ENCODE results near the gene GLRX5. TPM values are rescaled to one million over a fixed set of nuclear protein-coding genes. Genes with fewer than 3 reads are reported as not detected.
"Not testable (repeated sequence)": the region's sequence is repeated elsewhere in the genome, so short reads cannot be mapped to it uniquely, and the experiment has no call there.

Gene GLRX5
- polyA plus RNA-seq, 1 donor from 2014 or later: 34.5 TPM

GRCh38 chr14:95504135-95505029, 30.5 kb upstream of the GLRX5 start:
- Mint-ChIP-seq H3K27me3 (no peaks in the 10 kb centered on the region), H3K36me3 (peaks cover 14% of the 10 kb centered on the region), H3K4me3 (peak overlapping the region in 3 of 4 donors; percentile 3 to 88 (median 67)), H3K9me3 (no peaks in the 10 kb centered on the region), H3K27ac (peak overlapping the region; percentile 4 to 93 (median 78)), H3K4me1 (peaks cover 52 to 70% (median 68%) of the 10 kb centered on the region in 3 donors)

GRCh38 chr14:95505030-95505589, 29.7 kb upstream of the GLRX5 start:
- peaks cover 14% of the 10 kb centered on the region for H3K36me3 Mint-ChIP-seq
- no peaks in the 10 kb centered on the region for H3K9me3 Mint-ChIP-seq
- peak overlapping the region; percentile 78 to 93 (median 80) for H3K27ac Mint-ChIP-seq
- peak overlapping the region in 3 of 4 donors; percentile 3 to 88 (median 67) for H3K4me3 Mint-ChIP-seq
- no peaks in the 10 kb centered on the region for H3K27me3 Mint-ChIP-seq
- peaks cover 56 to 71% (median 71%) of the 10 kb centered on the region in 3 donors for H3K4me1 Mint-ChIP-seq

GRCh38 chr14:95507174-95507573, 27.7 kb upstream of the GLRX5 start:
- Mint-ChIP-seq H3K4me1 (peaks cover 59 to 66% (median 65%) of the 10 kb centered on the region in 3 donors), H3K36me3 (peaks cover 6% of the 10 kb centered on the region), H3K27me3 (no peaks in the 10 kb centered on the region), H3K9me3 (no peaks in the 10 kb centered on the region), H3K27ac (peak overlapping the region in 1 of 3 donors; percentile 19), H3K4me3 (no peak overlapping the region)

DNA sequence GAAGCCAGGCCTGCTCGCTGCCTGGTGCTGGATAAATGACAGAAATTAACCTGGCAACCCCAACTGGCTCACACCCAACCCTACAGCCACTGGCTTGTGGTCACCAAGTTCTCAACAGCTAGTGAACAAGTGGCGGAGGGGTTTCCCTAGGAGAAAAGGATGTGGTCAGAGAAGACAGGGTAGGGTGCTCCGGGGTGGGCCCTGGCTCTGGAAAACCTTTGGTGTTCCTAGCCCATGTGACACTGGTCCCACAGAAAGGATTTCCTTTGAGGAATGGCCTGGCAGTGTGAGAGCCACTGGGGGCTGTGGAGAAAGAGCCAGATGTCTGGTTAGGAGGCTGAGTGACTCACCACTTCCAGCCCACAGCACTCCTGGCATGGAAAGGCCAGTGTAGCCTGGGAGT, 27.1 kb upstream of the GLRX5 start:
- H3K4me1 Mint-ChIP-seq: peaks cover 54 to 62% (median 61%) of the 10 kb centered on the region in 3 donors
- H3K36me3 Mint-ChIP-seq: peaks cover 3% of the 10 kb centered on the region
- H3K27ac Mint-ChIP-seq: peak overlapping the region in 1 of 3 donors; percentile 51
- no peaks in the 10 kb centered on the region for H3K27me3 Mint-ChIP-seq
- peak overlapping the region in 1 of 4 donors; percentile 37 for H3K4me3 Mint-ChIP-seq
- no peaks in the 10 kb centered on the region for H3K9me3 Mint-ChIP-seq

DNA sequence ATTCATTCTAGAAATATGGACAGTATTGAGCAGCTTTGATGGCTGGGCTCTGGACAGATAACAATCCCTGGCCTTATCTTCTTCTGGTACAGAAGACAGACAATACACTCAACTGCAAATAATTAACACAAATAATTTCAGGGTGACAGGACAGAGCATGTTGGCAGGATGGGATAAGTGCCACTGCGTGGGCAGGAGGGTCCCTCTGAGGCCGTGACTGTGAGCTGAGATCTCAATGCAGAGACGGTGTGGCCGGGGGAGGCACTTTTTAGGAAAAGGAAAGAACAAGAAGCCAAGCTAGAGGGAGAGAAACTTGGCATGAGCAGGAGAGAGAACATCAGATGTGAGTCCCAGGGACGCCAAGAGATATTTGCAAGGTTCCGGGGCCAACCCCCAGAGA, 26.5 kb upstream of the GLRX5 start:
- Mint-ChIP-seq H3K4me3 (peak overlapping the region in 3 of 4 donors; percentile 37 to 83 (median 75)), H3K27ac (peak overlapping the region; percentile 41 to 80 (median 51)), H3K9me3 (no peaks in the 10 kb centered on the region), H3K27me3 (no peaks in the 10 kb centered on the region), H3K4me1 (peaks cover 54 to 63% (median 61%) of the 10 kb centered on the region in 3 donors), H3K36me3 (peaks cover 3% of the 10 kb centered on the region)

DNA sequence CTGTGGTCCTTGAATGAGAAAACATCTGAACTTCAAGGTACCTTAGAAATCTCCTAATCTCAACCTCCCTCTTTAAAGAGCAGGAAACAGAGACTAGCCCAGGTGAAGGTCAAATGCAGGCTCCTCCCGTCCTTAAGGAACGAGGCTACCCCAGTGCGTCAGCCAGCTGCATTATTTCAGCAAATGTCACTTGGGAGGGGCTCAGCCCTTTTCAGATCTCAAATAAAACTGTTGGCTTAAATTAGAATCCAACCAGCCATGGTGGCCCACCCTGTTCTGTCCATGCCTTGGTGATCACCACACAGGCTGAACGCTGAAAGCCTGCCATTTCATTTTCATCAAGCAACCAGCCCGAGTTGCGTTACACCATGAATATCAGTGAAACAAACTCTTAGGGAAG, 25.4 kb upstream of the GLRX5 start:
- Mint-ChIP-seq H3K4me1 (peaks cover 52 to 62% (median 57%) of the 10 kb centered on the region in 3 donors), H3K27ac (peak overlapping the region in 1 of 3 donors; percentile 3), H3K9me3 (no peaks in the 10 kb centered on the region), H3K27me3 (no peaks in the 10 kb centered on the region), H3K4me3 (no peak overlapping the region), H3K36me3 (peaks cover 1% of the 10 kb centered on the region)

GRCh38 chr14:95510344-95510743, 24.5 kb upstream of the GLRX5 start:
- peaks cover 50 to 57% (median 54%) of the 10 kb centered on the region in 3 donors for H3K4me1 Mint-ChIP-seq
- H3K9me3 Mint-ChIP-seq, H3K27me3 Mint-ChIP-seq, H3K36me3 Mint-ChIP-seq: not testable (repeated sequence)
- peak overlapping the region in 2 of 3 donors; percentile 3 to 57 for H3K27ac Mint-ChIP-seq
- peak overlapping the region in 1 of 4 donors; percentile 81 for H3K4me3 Mint-ChIP-seq

- Mint-ChIP-seq H3K36me3 (peaks cover 1% of the 10 kb centered on the region), H3K9me3 (no peaks in the 10 kb centered on the region), H3K4me1 (peaks cover 50 to 55% (median 53%) of the 10 kb centered on the region in 3 donors), H3K27ac (peak overlapping the region in 1 of 3 donors; percentile 35), H3K4me3 (peak overlapping the region in 1 of 4 donors; percentile 65), H3K27me3 (no peaks in the 10 kb centered on the region)
Measured at GRCh38 chr14:95510804-95511203, 24.0 kb upstream of the GLRX5 start.

DNA sequence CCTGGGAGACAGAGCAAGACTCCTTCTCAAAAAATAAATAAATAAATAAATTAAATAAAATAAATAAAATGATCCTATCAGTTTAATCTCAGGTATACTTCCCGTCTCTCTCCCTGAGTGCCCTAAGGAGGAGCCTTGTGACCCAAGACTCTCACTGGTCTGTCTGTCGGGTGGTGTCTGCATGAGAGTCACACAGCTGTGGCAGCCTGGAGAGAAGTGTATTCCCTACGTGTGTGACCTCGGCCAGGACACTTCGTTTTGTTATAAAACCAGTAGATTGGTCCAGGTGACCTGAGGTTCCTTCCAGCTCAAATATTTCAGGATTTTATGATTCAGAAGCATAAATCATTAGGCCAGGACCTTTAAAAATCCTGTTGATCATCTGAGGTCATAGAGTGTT, 23.2 kb upstream of the GLRX5 start:
- peaks cover 47 to 54% (median 47%) of the 10 kb centered on the region in 3 donors for H3K4me1 Mint-ChIP-seq
- peak overlapping the region in 1 of 3 donors; percentile 74 for H3K27ac Mint-ChIP-seq
- H3K9me3 Mint-ChIP-seq: no peaks in the 10 kb centered on the region
- no peaks in the 10 kb centered on the region for H3K27me3 Mint-ChIP-seq
- H3K36me3 Mint-ChIP-seq: peaks cover 1% of the 10 kb centered on the region
- H3K4me3 Mint-ChIP-seq: peak overlapping the region in 2 of 4 donors; percentile 50 to 61

DNA sequence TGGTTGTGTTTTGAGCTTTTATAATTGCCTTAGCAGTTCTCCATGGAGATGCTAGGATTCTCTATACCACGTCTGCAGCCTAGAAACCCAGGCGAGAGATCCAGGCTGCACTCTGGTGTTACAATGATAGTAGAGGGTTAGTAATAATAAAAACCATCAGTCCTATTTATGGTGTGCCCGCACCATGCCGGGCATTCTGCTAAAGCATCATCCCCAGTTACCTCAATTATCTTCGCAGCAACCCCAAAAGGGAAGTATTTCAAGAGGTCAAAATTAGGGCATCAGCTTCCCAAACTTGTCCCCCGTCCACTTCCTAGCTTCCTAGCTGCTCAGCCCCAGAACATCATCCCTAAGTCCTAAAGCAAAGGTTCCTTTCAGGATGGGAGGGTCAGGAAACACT, 21.6 kb upstream of the GLRX5 start:
- Mint-ChIP-seq H3K4me1 (peaks cover 52 to 56% (median 54%) of the 10 kb centered on the region in 3 donors), H3K27ac (peak overlapping the region; percentile 23 to 65 (median 29)), H3K36me3 (peaks cover 1% of the 10 kb centered on the region), H3K9me3 (no peaks in the 10 kb centered on the region), H3K27me3 (no peaks in the 10 kb centered on the region), H3K4me3 (peak overlapping the region; percentile 21 to 98 (median 71))

DNA sequence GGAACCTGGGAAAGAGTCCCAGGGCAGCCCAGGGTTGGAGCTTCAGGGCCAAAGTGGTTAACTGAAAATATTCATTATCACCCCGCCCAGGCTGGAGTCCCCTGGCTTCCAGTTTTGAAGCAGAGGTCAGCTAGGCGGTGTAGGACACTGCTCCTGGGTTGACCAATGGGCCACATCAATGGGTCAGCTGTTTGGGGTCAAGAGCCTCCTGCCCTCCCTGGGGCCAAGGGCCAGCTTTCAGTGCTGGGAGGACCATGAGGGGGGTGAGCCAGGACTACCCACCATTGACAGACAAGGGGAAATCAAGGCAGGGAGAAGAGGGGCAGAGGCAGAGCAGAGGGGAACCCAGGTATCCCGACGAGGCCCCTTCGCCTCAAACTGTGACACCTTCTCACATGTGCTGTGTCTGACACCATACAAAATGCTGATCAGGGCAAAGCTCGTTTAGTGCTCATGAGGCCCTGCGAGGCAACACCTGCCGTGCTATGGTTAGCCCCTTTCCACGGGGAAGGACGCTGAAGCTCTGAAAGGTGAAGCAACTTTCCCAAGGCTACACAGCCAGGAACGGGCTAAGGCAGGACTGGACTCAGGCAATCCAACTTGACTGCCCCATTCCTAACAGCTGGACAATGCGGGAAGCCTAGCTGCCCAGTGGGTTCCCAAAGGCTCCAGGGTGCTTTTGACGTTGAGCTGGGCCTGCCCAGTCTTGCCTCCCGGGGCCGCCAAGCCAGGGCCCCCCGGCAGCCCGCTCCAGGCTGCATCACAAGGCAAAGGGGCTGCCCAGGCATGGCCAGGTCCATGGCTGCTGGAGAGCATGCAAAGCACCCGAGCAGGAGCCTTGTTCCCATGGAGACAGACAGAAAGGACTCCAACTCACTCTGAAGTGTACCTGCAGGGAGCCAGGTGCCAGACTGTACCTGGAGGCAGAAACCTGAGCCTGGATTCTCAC, 20.4 kb upstream of the GLRX5 start:
- no peaks in the 10 kb centered on the region for H3K27me3 Mint-ChIP-seq
- H3K9me3 Mint-ChIP-seq: no peaks in the 10 kb centered on the region
- H3K36me3 Mint-ChIP-seq: peaks cover 1% of the 10 kb centered on the region
- H3K4me3 Mint-ChIP-seq: peak overlapping the region; percentile 93 to 99 (median 98)
- H3K4me1 Mint-ChIP-seq: peaks cover 58 to 59% (median 59%) of the 10 kb centered on the region in 3 donors
- H3K27ac Mint-ChIP-seq: peak overlapping the region; percentile 83 to 97 (median 92)

- no peaks in the 10 kb centered on the region for H3K27me3 Mint-ChIP-seq
- no peaks in the 10 kb centered on the region for H3K9me3 Mint-ChIP-seq
- peaks cover 1% of the 10 kb centered on the region for H3K36me3 Mint-ChIP-seq
- peak overlapping the region; percentile 93 to 99 (median 98) for H3K4me3 Mint-ChIP-seq
- H3K27ac Mint-ChIP-seq: peak overlapping the region; percentile 92 to 98 (median 97)
- peaks cover 59 to 61% (median 61%) of the 10 kb centered on the region in 3 donors for H3K4me1 Mint-ChIP-seq
Measured at GRCh38 chr14:95515080-95515489, 19.8 kb upstream of the GLRX5 start.

DNA sequence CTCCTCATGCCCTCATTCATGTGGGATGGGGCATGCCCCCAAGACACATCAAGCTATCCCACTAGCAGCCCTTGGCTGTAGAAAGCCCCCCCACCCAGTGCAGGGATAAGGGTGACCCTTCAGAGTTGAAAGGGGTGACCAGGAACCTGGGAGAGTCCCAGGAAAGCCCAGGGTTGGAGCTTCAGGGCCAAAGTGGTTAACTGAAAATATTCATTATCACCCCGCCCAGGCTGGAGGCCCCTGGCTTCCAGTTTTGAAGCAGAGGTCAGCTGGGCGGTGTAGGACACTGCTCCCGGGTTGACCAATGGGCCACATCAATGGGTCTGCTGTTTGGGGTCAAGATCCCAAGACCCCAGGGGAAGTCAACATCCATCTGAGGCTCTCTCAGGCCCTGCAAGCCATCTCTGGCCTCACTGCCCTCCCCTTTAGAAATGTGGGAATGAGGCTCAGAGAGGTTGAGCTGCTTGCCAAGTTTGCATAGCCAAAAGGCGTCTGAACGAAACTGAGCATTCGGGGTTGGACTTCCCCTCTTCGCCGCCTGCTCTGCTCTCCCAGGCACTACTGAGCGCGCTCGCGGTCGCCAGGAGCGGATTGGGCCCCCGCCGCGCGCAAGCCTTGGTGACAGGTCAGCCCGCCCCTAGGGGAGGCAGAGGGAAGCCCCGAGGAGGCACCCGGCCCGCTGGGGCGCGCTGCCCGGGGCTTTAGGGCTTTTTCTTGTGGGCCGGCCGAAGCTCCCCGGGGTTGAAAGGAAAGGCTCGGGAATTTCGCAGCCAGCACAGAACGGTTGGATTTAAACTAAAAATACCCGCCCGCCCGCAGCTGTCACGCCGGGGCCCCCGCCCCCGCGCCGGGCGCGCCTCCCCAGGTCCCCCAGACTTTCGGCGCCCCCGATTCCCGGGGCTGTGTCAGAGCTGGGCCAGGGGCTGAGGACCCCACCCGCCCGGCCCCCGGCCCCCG, 19.0 kb upstream of the GLRX5 start:
- peaks cover 1% of the 10 kb centered on the region for H3K36me3 Mint-ChIP-seq
- H3K4me1 Mint-ChIP-seq: peaks cover 60 to 62% (median 62%) of the 10 kb centered on the region in 3 donors
- H3K9me3 Mint-ChIP-seq: no peaks in the 10 kb centered on the region
- H3K27ac Mint-ChIP-seq: peak overlapping the region; percentile 92 to 98 (median 97)
- no peaks in the 10 kb centered on the region for H3K27me3 Mint-ChIP-seq
- H3K4me3 Mint-ChIP-seq: peak overlapping the region; percentile 93 to 99 (median 98)
